Activated CD8-positive, alpha-beta memory T cell treated with anti-CD3 and anti-CD28 coated beads, Interleukin-2, amount 50 U/mL, for 4 hours (primary cell): Measurements from ENCODE around the gene NPEPL1.
"Not testable (repeated sequence)": the region's sequence is repeated elsewhere in the genome, so short reads cannot be mapped to it uniquely, and the experiment has no call there.

Experiments used
- DNase-seq: peaks from one replicate; pipeline ENCODE4 v3.0.0-alpha.2; 2020

Gene NPEPL1

GRCh38 chr20:58743929-58744534 lies 51.4 kb downstream of the NPEPL1 start:
- DNase-seq = no peak

- DNase-seq = no peak
These were observed 52.2 kb downstream of the NPEPL1 start for GRCh38 chr20:58744836-58745235.

- DNase-seq = no peak
These were observed 52.8 kb downstream of the NPEPL1 start for GRCh38 chr20:58745391-58745790.

GRCh38 chr20:58746620-58747019 lies 54.0 kb downstream of the NPEPL1 start:
- DNase-seq = no peak

- no peak for DNase-seq
These were observed 54.6 kb downstream of the NPEPL1 start for GRCh38 chr20:58747211-58747610.

- DNase-seq = no peak
These were observed 56.0 kb downstream of the NPEPL1 start for GRCh38 chr20:58748618-58749017.

- DNase-seq = no peak
These were observed 56.6 kb downstream of the NPEPL1 start for GRCh38 chr20:58749098-58749769.

GRCh38 chr20:58749979-58750378 lies 57.4 kb downstream of the NPEPL1 start:
- DNase-seq = no peak

GRCh38 chr20:58750706-58751105 lies 58.1 kb downstream of the NPEPL1 start:
- not testable (repeated sequence) for DNase-seq

- no peak for DNase-seq
These were observed 59.4 kb downstream of the NPEPL1 start for GRCh38 chr20:58751979-58752378.

GRCh38 chr20:58752565-58752964 lies 60.0 kb downstream of the NPEPL1 start:
- DNase-seq = no peak

- no peak for DNase-seq
These were observed 60.8 kb downstream of the NPEPL1 start for GRCh38 chr20:58753267-58753921.

- no peak for DNase-seq
These were observed 61.4 kb downstream of the NPEPL1 start for GRCh38 chr20:58753922-58754551.

GRCh38 chr20:58754584-58754983 lies 62.0 kb downstream of the NPEPL1 start:
- no peak for DNase-seq

GRCh38 chr20:58755062-58755697 lies 62.6 kb downstream of the NPEPL1 start:
- DNase-seq = no peak

GRCh38 chr20:58755766-58756449 lies 63.3 kb downstream of the NPEPL1 start:
- no peak for DNase-seq

GRCh38 chr20:58756450-58756775 lies 63.8 kb downstream of the NPEPL1 start:
- no peak for DNase-seq

- DNase-seq = not testable (repeated sequence)
These were observed 65.0 kb downstream of the NPEPL1 start for GRCh38 chr20:58757647-58758046.

- DNase-seq = no peak
These were observed 67.3 kb downstream of the NPEPL1 start for GRCh38 chr20:58759947-58760346.

- DNase-seq = no peak
These were observed 68.3 kb downstream of the NPEPL1 start for GRCh38 chr20:58760856-58761255.

GRCh38 chr20:58762120-58762519 lies 69.5 kb downstream of the NPEPL1 start:
- DNase-seq = no peak

GRCh38 chr20:58763076-58763475 lies 70.5 kb downstream of the NPEPL1 start:
- DNase-seq = no peak
